Caco-2 (cell line): ENCODE data around the gene ENTPD7. TPM values are rescaled to one million over a fixed set of nuclear protein-coding genes. Genes with fewer than 3 reads are reported as not detected.

Experiments used
- BruUV-seq: library from RNA; stranded (reverse); fragments of 400-500 nt; replicated peaks from 2 replicates; lab custom pipeline; 2021; lab: Mats Ljungman, UMichigan
- CTCF ChIA-PET: fragments of 300-600 bp; sonication (Branson Sonifier 250); formaldehyde crosslinking; loops from one replicate; lab custom pipeline; 2022; ENCODE audit warnings: antibody characterized with exemption; lab: Charles Lee
- POLR2A ChIA-PET: fragments of 300-600 bp; sonication (Branson Sonifier 250); formaldehyde crosslinking; loops from one replicate; lab custom pipeline; 2022; ENCODE audit warnings: antibody characterized with exemption; lab: Charles Lee
- DNase-seq, 2 experiments: peaks; one replicate each; pipeline versions ENCODE4 v3.0.0 to v3.0.0-alpha.2; 2020 to 2022
- H3K27me3 ChIP-seq: replicated peaks from 2 replicates; pipeline ENCODE4 v1.6.0; 2011; ENCODE audit warnings: low read length; ENCODE audit not compliant: control insufficient read depth, insufficient read depth
- H3K36me3 ChIP-seq: 2 replicates; pipeline ENCODE4 v1.5.1; 2011; ENCODE audit warnings: low read length; ENCODE audit not compliant: control insufficient read depth, insufficient read depth
- H3K4me1 ChIP-seq: fragments of 250-450 bp; sonication (Bioruptor Pico); 2 replicates; pipeline ENCODE4 v1.5.1; 2020; ENCODE audit warnings: mild to moderate bottlenecking
- H3K4me3 ChIP-seq: 2 replicates; pipeline ENCODE4 v1.5.1; 2011; ENCODE audit warnings: low read depth, mild to moderate bottlenecking, control low read depth, low read length
- H3K9me3 ChIP-seq: fragments of 250-450 bp; sonication (Bioruptor Pico); 2 replicates; pipeline ENCODE4 v1.5.1; 2020; ENCODE audit warnings: mild to moderate bottlenecking, moderate library complexity
- H3K27ac Mint-ChIP-seq: one replicate; pipeline ENCODE4 v1.8.0; 2022; ENCODE audit warnings: mixed read lengths; ENCODE audit not compliant: unreplicated experiment
- H3K27me3 Mint-ChIP-seq: one replicate; pipeline ENCODE4 v1.8.0; 2022; ENCODE audit warnings: mixed read lengths; ENCODE audit not compliant: insufficient read depth, unreplicated experiment
- H3K36me3 Mint-ChIP-seq: one replicate; pipeline ENCODE4 v1.8.0; 2022; ENCODE audit warnings: mild to moderate bottlenecking, mixed read lengths; ENCODE audit not compliant: insufficient read depth, unreplicated experiment
- H3K4me1 Mint-ChIP-seq: one replicate; pipeline ENCODE4 v1.8.0; 2022; ENCODE audit warnings: low read depth, mixed read lengths; ENCODE audit not compliant: unreplicated experiment
- H3K4me3 Mint-ChIP-seq: one replicate; pipeline ENCODE4 v1.8.0; 2022; ENCODE audit warnings: mild to moderate bottlenecking, moderate library complexity, mixed read lengths; ENCODE audit not compliant: unreplicated experiment
- H3K9me3 Mint-ChIP-seq: one replicate; pipeline ENCODE4 v1.8.0; 2022; ENCODE audit warnings: mixed read lengths; ENCODE audit not compliant: unreplicated experiment
- intact Hi-C: fragments of 100-400 bp; cut with micrococcal nuclease; formaldehyde crosslinking; loops from one replicate; pipeline ENCODE4 v1.10.0; 2022; ENCODE audit not compliant: unreplicated experiment
- total RNA-seq: library from RNA; stranded (reverse); gene quantifications from 2 replicates; pipeline ENCODE4 v1.2.3, GENCODE V29; 2022
- TF ChIP-seq, protein P1 (sequence below), 2 experiments: fragments of 200-600 bp in 1 of 2; IDR thresholded peaks; 1 replicate in 1 of 2; 2 replicates in 1 of 2; pipeline versions ENCODE4 v1.5.1 to v1.8.0; 2011 to 2022; ENCODE audit warnings: antibody characterized with exemption in 1 of 2, control low read depth in 1 of 2, inconsistent platforms in 1 of 2, low read depth in 1 of 2, low read length in 1 of 2, mild to moderate bottlenecking in 1 of 2, moderate library complexity in 1 of 2; ENCODE audit not compliant: insufficient read depth in 1 of 2, severe bottlenecking in 1 of 2, unreplicated experiment in 1 of 2

ENTPD7 gene
- total RNA-seq, 1 experiment from 2014 or later: 36.0 TPM

DNA sequence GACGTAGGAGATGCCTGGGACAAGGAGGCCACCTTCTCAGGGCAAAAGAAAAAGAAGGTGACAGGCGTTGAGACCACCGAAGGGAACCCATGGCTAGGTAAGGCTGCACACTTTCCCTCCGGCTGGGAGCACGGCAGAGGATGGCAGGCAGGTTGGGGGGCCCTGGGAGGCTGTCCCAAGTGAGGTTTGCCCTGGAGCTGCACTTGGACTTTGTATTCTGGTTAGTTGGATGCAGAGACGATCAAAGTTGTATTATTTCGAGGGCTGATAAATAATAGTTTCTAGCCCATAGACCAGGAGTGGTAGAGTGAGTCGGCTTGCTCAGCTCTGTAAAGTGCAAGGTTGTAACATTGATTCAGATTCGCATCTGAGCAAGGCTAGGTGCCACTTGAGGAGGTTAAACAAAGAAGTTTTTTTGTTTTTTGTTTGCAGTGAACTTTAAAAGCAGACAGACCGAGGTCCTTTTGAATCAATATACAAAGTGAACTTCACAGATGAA, 608 bp downstream of the ENTPD7 start:
- H3K9me3 ChIP-seq: no peaks in the 10 kb centered on the region
- H3K9me3 Mint-ChIP-seq: no peaks in the 10 kb centered on the region
- peak overlapping the region; percentile 79 for H3K4me3 Mint-ChIP-seq
- H3K4me1 Mint-ChIP-seq: peaks cover 24% of the 10 kb centered on the region
- POLR2A ChIA-PET: interaction anchor here (0.7 to 1.8 kb wide), 7 partner anchors 12 to 229 kb away, joined by 3 to 27 read pairs (median 8); partner anchors contain the start of genes COX15, CUTC, GOT1 and SLC25A28
- TF ChIP-seq, protein P1, sequence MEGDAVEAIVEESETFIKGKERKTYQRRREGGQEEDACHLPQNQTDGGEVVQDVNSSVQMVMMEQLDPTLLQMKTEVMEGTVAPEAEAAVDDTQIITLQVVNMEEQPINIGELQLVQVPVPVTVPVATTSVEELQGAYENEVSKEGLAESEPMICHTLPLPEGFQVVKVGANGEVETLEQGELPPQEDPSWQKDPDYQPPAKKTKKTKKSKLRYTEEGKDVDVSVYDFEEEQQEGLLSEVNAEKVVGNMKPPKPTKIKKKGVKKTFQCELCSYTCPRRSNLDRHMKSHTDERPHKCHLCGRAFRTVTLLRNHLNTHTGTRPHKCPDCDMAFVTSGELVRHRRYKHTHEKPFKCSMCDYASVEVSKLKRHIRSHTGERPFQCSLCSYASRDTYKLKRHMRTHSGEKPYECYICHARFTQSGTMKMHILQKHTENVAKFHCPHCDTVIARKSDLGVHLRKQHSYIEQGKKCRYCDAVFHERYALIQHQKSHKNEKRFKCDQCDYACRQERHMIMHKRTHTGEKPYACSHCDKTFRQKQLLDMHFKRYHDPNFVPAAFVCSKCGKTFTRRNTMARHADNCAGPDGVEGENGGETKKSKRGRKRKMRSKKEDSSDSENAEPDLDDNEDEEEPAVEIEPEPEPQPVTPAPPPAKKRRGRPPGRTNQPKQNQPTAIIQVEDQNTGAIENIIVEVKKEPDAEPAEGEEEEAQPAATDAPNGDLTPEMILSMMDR (IDR thresholded peaks at IDR 0.05; ENCODE audit: insufficient read depth in 1 of 2, low read depth in 1 of 2, low read length in 1 of 2, severe bottlenecking in 1 of 2, unreplicated experiment in 1 of 2): no peak
- peaks cover 18% of the 10 kb centered on the region for H3K36me3 Mint-ChIP-seq
- H3K4me1 ChIP-seq: peaks cover 19% of the 10 kb centered on the region
- intact Hi-C loops: loop anchor here (1.0 to 2.0 kb wide), 2 partner anchors 30 to 39 kb away; partner anchors contain the start of gene SLC25A28
- H3K27me3 ChIP-seq: no peaks in the 10 kb centered on the region
- BruUV-seq: TSS peak; percentile 29
- H3K36me3 ChIP-seq: no peaks in the 10 kb centered on the region; the same call in 1 of the 2 replicates
- no peaks in the 10 kb centered on the region for H3K27me3 Mint-ChIP-seq
- peak overlapping the region; percentile 94 for H3K4me3 ChIP-seq
- H3K27ac Mint-ChIP-seq: peak overlapping the region; percentile 69
- CTCF ChIA-PET: interaction anchor here (0.5 to 1.9 kb wide), 10 partner anchors 12 to 229 kb away, joined by 3 to 12 read pairs (median 5); partner anchors contain the start of genes COX15, CUTC, GOT1 and SLC25A28
- DNase-seq: no peak

DNA sequence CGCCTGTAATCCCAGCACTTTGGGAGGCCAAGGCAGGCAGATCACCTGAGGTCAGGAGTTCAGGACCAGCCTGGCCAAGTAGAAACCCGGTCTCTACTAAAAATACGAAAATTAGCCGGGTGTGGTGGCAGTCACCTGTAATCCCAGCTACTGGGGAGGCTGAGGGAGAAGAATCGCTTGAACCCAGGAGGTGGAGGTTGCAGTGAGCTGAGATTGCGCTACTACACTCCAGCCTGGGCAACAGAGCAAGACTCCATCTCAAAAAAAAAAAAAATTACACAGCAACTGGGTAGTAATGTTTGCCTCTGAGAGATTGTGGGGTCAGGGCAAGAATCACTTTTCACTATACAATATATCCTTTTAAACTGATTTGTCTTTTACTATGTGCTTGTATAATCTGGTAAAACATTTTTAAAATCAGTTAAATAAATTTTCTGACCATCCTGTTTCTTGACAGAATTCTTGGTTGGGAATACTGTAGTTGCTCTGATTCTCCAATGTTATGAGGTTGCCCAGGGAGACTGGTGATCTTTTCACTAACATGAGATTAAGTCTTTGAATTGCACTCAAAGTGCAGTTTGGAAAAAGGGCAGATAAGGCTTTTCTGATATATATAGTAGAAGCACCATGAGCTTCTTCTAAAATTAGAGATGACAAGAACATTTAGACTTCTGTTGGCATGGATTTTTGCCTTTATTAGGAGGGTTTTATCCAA, 1.5 kb downstream of the ENTPD7 start:
- ChIA-PET CTCF (interaction anchor here (1.9 kb wide), 1 partner anchor 40 kb away, joined by 7 read pairs; the partner anchor contains the start of gene SLC25A28), POLR2A (no interaction called here)
- Histone ChIP-seq H3K4me1 (peaks cover 19% of the 10 kb centered on the region), H3K4me3 (peak overlapping the region; percentile 94), H3K9me3 (no peaks in the 10 kb centered on the region), H3K27me3 (no peaks in the 10 kb centered on the region), H3K36me3 (no peaks in the 10 kb centered on the region; the same call in 1 of the 2 replicates)
- H3K4me3 Mint-ChIP-seq: peak overlapping the region; percentile 79
- TF ChIP-seq, protein P1 (IDR thresholded peaks at IDR 0.05; ENCODE audit: insufficient read depth in 1 of 2, low read depth in 1 of 2, low read length in 1 of 2, severe bottlenecking in 1 of 2, unreplicated experiment in 1 of 2): no peak
- no peaks in the 10 kb centered on the region for H3K27me3 Mint-ChIP-seq
- intact Hi-C loops: no loop called here
- BruUV-seq: no TSS peak
- H3K36me3 Mint-ChIP-seq: peaks cover 26% of the 10 kb centered on the region
- no peak for DNase-seq
- H3K4me1 Mint-ChIP-seq: peaks cover 24% of the 10 kb centered on the region
- no peak overlapping the region for H3K27ac Mint-ChIP-seq
- H3K9me3 Mint-ChIP-seq: no peaks in the 10 kb centered on the region

DNA sequence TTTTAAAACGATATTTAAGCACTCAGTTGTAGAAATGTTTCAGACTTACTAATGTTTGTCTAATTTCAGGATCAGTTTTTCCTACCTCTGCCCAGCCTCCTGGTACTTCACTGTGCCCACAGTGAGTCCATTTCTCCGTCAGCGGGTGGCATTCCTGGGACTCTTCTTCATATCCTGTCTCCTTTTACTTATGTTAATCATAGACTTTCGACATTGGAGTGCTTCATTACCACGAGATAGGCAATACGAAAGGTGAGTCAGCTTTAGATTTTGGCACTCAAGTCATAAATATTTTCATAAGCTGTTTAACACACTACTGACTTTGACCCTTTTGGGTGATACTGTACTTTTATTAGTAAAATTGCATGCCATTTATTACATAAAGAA, 2.1 kb downstream of the ENTPD7 start:
- TF ChIP-seq, protein P1 (IDR thresholded peaks at IDR 0.05; ENCODE audit: insufficient read depth in 1 of 2, low read depth in 1 of 2, low read length in 1 of 2, severe bottlenecking in 1 of 2, unreplicated experiment in 1 of 2): no peak
- no TSS peak for BruUV-seq
- Mint-ChIP-seq H3K27me3 (no peaks in the 10 kb centered on the region), H3K27ac (no peak overlapping the region), H3K36me3 (peaks cover 31% of the 10 kb centered on the region), H3K4me3 (no peak overlapping the region), H3K9me3 (no peaks in the 10 kb centered on the region), H3K4me1 (peaks cover 24% of the 10 kb centered on the region)
- Histone ChIP-seq H3K9me3 (no peaks in the 10 kb centered on the region), H3K4me1 (peaks cover 20% of the 10 kb centered on the region), H3K36me3 (no peaks in the 10 kb centered on the region; the same call in 1 of the 2 replicates), H3K27me3 (no peaks in the 10 kb centered on the region), H3K4me3 (no peak overlapping the region)
- POLR2A ChIA-PET: no interaction called here
- CTCF ChIA-PET: interaction anchor here (0.7 kb wide), 1 partner anchor 201 kb away, joined by 3 read pairs; no protein-coding TSS in a partner anchor
- DNase-seq: no peak
- intact Hi-C loops: no loop called here
